PC-3 (cell line): ENCODE data around the gene ARF3. TPM values are rescaled to one million over a fixed set of nuclear protein-coding genes. Genes with fewer than 3 reads are reported as not detected.
"Not testable (repeated sequence)": the region's sequence is repeated elsewhere in the genome, so short reads cannot be mapped to it uniquely, and the experiment has no call there.

Source experiments
- ATAC-seq: fragments of 200-7000 bp; cut with Tn5 transposase; 2 replicates; pipeline ENCODE4 v1.9.1; 2020; ENCODE audit warnings: mild to moderate bottlenecking, moderate library complexity
- BruUV-seq: library from RNA; stranded (reverse); fragments of 400-500 nt; replicated peaks from 2 replicates; lab custom pipeline; 2021; lab: Mats Ljungman, UMichigan
- CTCF ChIA-PET: fragments of 300-600 bp; sonication (Branson Sonifier 250); formaldehyde crosslinking; loops from one replicate; lab custom pipeline; 2022; ENCODE audit warnings: antibody characterized with exemption; lab: Charles Lee
- POLR2A ChIA-PET: fragments of 300-600 bp; sonication (Branson Sonifier 250); formaldehyde crosslinking; loops from one replicate; lab custom pipeline; 2022; ENCODE audit warnings: antibody characterized with exemption; ENCODE audit not compliant: unreplicated experiment; lab: Charles Lee
- DNase-seq: peaks from one replicate; pipeline ENCODE4 v3.0.0-alpha.2; 2015
- H2AFZ ChIP-seq: fragments of 300-600 bp; sonication (generic); 2 replicates; pipeline ENCODE4 v1.6.0; 2016; ENCODE audit warnings: antibody characterized with exemption, low read length
- H3F3A ChIP-seq: fragments of 300-600 bp; sonication (generic); one replicate; pipeline ENCODE4 v1.6.0; 2017; ENCODE audit warnings: antibody characterized with exemption, low read length, control low read depth, mild to moderate bottlenecking; ENCODE audit not compliant: unreplicated experiment
- H3K27ac ChIP-seq: fragments of 300-600 bp; sonication (generic); 2 replicates; pipeline ENCODE4 v1.5.1; 2016; ENCODE audit warnings: mild to moderate bottlenecking, low read length
- H3K27me3 ChIP-seq: fragments of 300-600 bp; sonication (generic); 2 replicates; pipeline ENCODE4 v1.6.1; 2016; ENCODE audit warnings: low read length, mixed read lengths
- H3K36me3 ChIP-seq: fragments of 300-600 bp; sonication (generic); 2 replicates; pipeline ENCODE4 v1.6.1; 2016; ENCODE audit warnings: low read depth, mixed run types, low read length, mixed read lengths
- H3K4me1 ChIP-seq: fragments of 300-600 bp; sonication (generic); 2 replicates; pipeline ENCODE4 v1.5.1; 2016; ENCODE audit warnings: low read length; ENCODE audit not compliant: insufficient read depth
- H3K4me2 ChIP-seq: fragments of 300-600 bp; sonication (generic); 2 replicates; pipeline ENCODE4 v1.6.0; 2016; ENCODE audit warnings: low read length
- H3K4me3 ChIP-seq: fragments of 300-600 bp; sonication (generic); 2 replicates; pipeline ENCODE4 v1.5.1; 2016; ENCODE audit warnings: mild to moderate bottlenecking, low read length, mixed read lengths
- H3K79me2 ChIP-seq: fragments of 300-600 bp; sonication (generic); 2 replicates; pipeline ENCODE4 v1.6.1; 2017; ENCODE audit warnings: low read length, mixed read lengths
- H3K9ac ChIP-seq: fragments of 300-600 bp; sonication (generic); 2 replicates; pipeline ENCODE4 v1.6.0; 2016; ENCODE audit warnings: mild to moderate bottlenecking, low read length
- H3K9me2 ChIP-seq: fragments of 300-600 bp; sonication (generic); replicated peaks from 2 replicates; pipeline ENCODE4 v1.6.1; 2016; ENCODE audit warnings: mixed run types, low read length, mixed read lengths
- H3K9me3 ChIP-seq: fragments of 300-600 bp; sonication (generic); 2 replicates; pipeline ENCODE4 v1.6.1; 2016; ENCODE audit warnings: low read length, mixed read lengths
- H4K20me1 ChIP-seq: fragments of 300-600 bp; sonication (generic); 2 replicates; pipeline ENCODE4 v1.6.1; 2016; ENCODE audit warnings: low read length, mixed read lengths
- EZH2 ChIP-seq: fragments of 300-600 bp; sonication (generic); IDR thresholded peaks from one replicate; pipeline ENCODE4 v1.6.1; 2017; ENCODE audit warnings: antibody characterized with exemption, mild to moderate bottlenecking, low read length; ENCODE audit not compliant: unreplicated experiment
- EZH2phosphoT487 ChIP-seq: fragments of 300-600 bp; sonication (generic); IDR thresholded peaks from 2 replicates; pipeline ENCODE4 v1.6.1; 2018; ENCODE audit warnings: mild to moderate bottlenecking, antibody characterized with exemption, low read length, borderline replicate concordance
- intact Hi-C: fragments of 100-400 bp; cut with micrococcal nuclease; formaldehyde crosslinking; loops from 2 replicates; pipeline ENCODE4 v1.9.0; 2023
- total RNA-seq: library from RNA; depleted of rRNA; stranded (reverse); fragments of >200 nt; gene quantifications from 2 replicates; pipeline ENCODE4 v1.2.3, GENCODE V29; 2014
- TF ChIP-seq, protein P1 (sequence below): fragments of 300-600 bp; sonication (generic); conservative IDR thresholded peaks from 2 replicates; pipeline ENCODE4 v1.5.1; 2017; ENCODE audit warnings: antibody characterized with exemption, low read depth, mild to moderate bottlenecking, low read length

ARF3 gene
- total RNA-seq, 1 experiment from 2014 or later, result 85.5 TPM

DNA sequence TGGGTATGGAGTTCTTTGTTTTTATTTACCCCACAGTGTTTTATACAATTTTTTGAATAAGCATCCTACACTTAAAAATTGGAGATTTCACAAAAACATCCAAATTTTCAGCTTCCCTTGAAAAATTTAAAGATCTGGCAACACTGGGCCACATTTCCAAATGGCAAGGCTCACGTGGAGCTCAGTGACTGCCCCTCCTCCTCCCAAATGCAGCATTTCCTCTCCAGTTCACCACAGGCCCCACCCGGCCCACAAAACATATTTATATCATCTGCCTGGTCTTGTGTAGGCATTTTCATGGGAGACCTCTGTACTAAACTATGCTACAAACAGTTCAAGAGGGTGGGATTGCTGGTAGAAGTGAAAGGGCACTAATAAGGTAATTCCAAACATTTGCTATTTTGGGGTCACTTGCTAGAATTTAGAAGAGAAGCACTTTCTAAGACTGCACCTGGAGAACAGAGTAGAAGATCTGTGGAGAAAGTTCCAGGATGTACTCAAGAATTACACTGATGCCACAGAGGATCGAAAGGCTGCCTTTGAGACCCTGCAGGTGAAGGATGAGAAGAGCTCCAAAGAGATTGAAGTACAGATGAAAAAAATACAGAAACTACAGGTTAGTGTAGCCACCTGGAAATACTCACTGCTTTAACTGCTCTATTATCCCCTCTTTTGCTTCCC is 39.3 kb downstream of the ARF3 start:
- Histone ChIP-seq H3K36me3 (peaks cover 3% of the 10 kb centered on the region; the same call in 1 of the 2 replicates), H3K79me2 (no peaks in the 10 kb centered on the region), H3F3A (no peaks in the 10 kb centered on the region), H3K27ac (no peak overlapping the region), H3K4me3 (no peak overlapping the region), H3K9me2 (no peaks in the 10 kb centered on the region), H3K9me3 (no peaks in the 10 kb centered on the region), H3K27me3 (no peaks in the 10 kb centered on the region), H3K4me1 (no peaks in the 10 kb centered on the region), H3K4me2 (no peak overlapping the region), H3K9ac (no peak overlapping the region), H4K20me1 (no peaks in the 10 kb centered on the region), H2AFZ (no peak overlapping the region)
- intact Hi-C loops, result no loop called here
- ChIA-PET POLR2A (interaction anchor here (0.5 kb wide), 1 partner anchor 66 kb away, joined by 7 read pairs; the partner anchor contains the start of gene DDX23), CTCF (interaction anchor here (0.9 kb wide), 1 partner anchor 61 kb away, joined by 3 read pairs; no protein-coding TSS in a partner anchor)
- ATAC-seq (peak; percentile 29; the same call in 1 of the 2 replicates), DNase-seq (no peak)
- no TSS peak for BruUV-seq
- TF ChIP-seq EZH2, result no peak
- no peak for TF ChIP-seq EZH2phosphoT487
- TF ChIP-seq, protein P1, sequence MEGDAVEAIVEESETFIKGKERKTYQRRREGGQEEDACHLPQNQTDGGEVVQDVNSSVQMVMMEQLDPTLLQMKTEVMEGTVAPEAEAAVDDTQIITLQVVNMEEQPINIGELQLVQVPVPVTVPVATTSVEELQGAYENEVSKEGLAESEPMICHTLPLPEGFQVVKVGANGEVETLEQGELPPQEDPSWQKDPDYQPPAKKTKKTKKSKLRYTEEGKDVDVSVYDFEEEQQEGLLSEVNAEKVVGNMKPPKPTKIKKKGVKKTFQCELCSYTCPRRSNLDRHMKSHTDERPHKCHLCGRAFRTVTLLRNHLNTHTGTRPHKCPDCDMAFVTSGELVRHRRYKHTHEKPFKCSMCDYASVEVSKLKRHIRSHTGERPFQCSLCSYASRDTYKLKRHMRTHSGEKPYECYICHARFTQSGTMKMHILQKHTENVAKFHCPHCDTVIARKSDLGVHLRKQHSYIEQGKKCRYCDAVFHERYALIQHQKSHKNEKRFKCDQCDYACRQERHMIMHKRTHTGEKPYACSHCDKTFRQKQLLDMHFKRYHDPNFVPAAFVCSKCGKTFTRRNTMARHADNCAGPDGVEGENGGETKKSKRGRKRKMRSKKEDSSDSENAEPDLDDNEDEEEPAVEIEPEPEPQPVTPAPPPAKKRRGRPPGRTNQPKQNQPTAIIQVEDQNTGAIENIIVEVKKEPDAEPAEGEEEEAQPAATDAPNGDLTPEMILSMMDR, result no peak

DNA sequence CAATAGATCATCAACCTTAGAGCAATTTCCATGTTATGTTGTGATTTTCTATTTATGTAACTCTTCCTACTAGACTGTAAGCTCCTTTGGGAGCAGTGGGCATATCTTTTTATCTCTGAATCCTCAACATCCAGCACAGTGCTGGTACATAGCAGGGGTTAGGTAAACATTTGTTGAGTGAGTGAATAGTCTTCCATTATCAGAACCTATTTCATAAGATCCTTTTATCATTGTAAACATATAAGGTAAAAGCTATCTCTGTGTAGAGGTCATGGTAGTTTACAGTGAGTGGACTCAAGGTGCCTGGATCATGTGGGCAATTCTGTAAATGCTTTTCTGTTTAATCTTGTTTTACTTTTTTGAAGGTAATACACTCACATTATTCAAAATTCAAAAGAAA is 47.1 kb downstream of the ARF3 start:
- no peak for ATAC-seq
- POLR2A ChIA-PET, result no interaction called here

DNA sequence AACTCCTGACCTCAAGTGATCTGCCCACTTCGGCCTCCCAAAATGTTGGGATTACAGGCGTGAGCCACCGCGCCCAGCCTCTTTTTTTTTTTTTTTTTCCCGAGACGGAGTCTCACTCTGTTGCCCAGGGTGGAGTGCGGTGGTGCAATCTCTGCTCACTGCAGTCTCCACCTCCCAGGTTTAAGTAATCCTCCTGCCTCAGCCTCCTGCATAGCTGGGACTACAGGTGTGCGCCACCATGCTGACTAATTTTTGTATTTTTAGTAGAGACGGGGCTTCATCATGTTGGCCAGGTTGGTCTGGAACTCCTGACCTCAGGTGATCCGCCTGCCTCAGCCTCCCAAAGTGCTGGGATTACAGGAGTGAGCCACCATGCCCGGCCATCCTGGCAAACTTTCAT is 47.6 kb downstream of the ARF3 start:
- ATAC-seq, H3K9ac ChIP-seq, H3K36me3 ChIP-seq, POLR2A ChIA-PET, intact Hi-C loops, H3K79me2 ChIP-seq, BruUV-seq, H3K4me2 ChIP-seq, H3K27ac ChIP-seq, H3F3A ChIP-seq, H3K9me2 ChIP-seq, H3K4me3 ChIP-seq, DNase-seq, H3K27me3 ChIP-seq, H4K20me1 ChIP-seq, H3K9me3 ChIP-seq, CTCF ChIA-PET, H2AFZ ChIP-seq, H3K4me1 ChIP-seq: not testable (repeated sequence)

More for the DNA sequence above, 47.1 kb downstream of the ARF3 start:
- Histone ChIP-seq H2AFZ (no peak overlapping the region), H3K4me1 (no peaks in the 10 kb centered on the region), H4K20me1 (no peaks in the 10 kb centered on the region), H3K36me3 (no peaks in the 10 kb centered on the region), H3K27me3 (no peaks in the 10 kb centered on the region), H3K27ac (no peak overlapping the region), H3K4me2 (no peak overlapping the region), H3K9ac (no peak overlapping the region), H3K9me2 (no peaks in the 10 kb centered on the region), H3K4me3 (no peak overlapping the region), H3F3A (no peaks in the 10 kb centered on the region), H3K79me2 (no peaks in the 10 kb centered on the region), H3K9me3 (no peaks in the 10 kb centered on the region)
- TF ChIP-seq EZH2, result no peak
- TF ChIP-seq, protein P1, result no peak
- no peak for TF ChIP-seq EZH2phosphoT487
- CTCF ChIA-PET, result no interaction called here
- intact Hi-C loops, result no loop called here
- no TSS peak for BruUV-seq
- DNase-seq, result no peak
